Kidney (tissue), 14 donors: ENCODE results near the gene L3MBTL3. TPM values are rescaled to one million over a fixed set of nuclear protein-coding genes. Genes with fewer than 3 reads are reported as not detected.

ENCODE experiments used
- DNase-seq, 5 donors: peaks; one replicate each; pipeline ENCODE4 v3.0.0-alpha.2; 2013 to 2020
- FAIRE-seq: peaks from 2 replicates; lab custom pipeline; 2012; peaks lifted over from hg19 to GRCh38; lab: Jason Lieb, UNC
- H3K27ac ChIP-seq, 2 donors: one replicate each; pipeline ENCODE4 v1.7.0; 2013; ENCODE audit warnings: low read depth in 2 of 2, low read length in 2 of 2, inconsistent platforms in 1 of 2
- H3K27me3 ChIP-seq: one replicate; pipeline ENCODE4 v1.7.1; 2013; ENCODE audit warnings: low read length, inconsistent platforms; ENCODE audit not compliant: control insufficient read depth, insufficient read depth
- H3K36me3 ChIP-seq, 3 donors: one replicate each; pipeline versions ENCODE4 v1.7.0 to v1.7.1; 2013; ENCODE audit warnings: low read length in 3 of 3, control low read depth in 1 of 3, inconsistent platforms in 1 of 3; ENCODE audit not compliant: insufficient read depth in 3 of 3, control insufficient read depth in 2 of 3
- H3K4me1 ChIP-seq, 3 donors: one replicate each; pipeline versions ENCODE4 v1.7.0 to v1.7.1; 2013; ENCODE audit warnings: low read length in 3 of 3, inconsistent platforms in 1 of 3, low read depth in 1 of 3; ENCODE audit not compliant: control insufficient read depth in 2 of 3, insufficient read depth in 2 of 3
- H3K4me3 ChIP-seq, 3 donors: one replicate each; pipeline versions ENCODE4 v1.7.0 to v1.8.1; 2013; ENCODE audit warnings: low read length in 3 of 3, control low read depth in 1 of 3, inconsistent platforms in 1 of 3
- H3K9ac ChIP-seq, 3 donors: one replicate each; pipeline versions ENCODE4 v1.7.0 to v1.7.1; 2013; ENCODE audit warnings: low read length in 3 of 3, control low read depth in 1 of 3, inconsistent platforms in 1 of 3
- H3K9me3 ChIP-seq, 3 donors: one replicate each; pipeline versions ENCODE4 v1.7.0 to v1.7.1; 2013; ENCODE audit warnings: low read length in 3 of 3, control low read depth in 1 of 3, inconsistent platforms in 1 of 3; ENCODE audit not compliant: control insufficient read depth in 2 of 3, insufficient read depth in 1 of 3
- CTCF ChIP-seq: IDR thresholded peaks from 3 replicates; pipeline ENCODE4 v1.5.1; 2012; ENCODE audit warnings: mild to moderate bottlenecking, moderate library complexity, borderline replicate concordance; ENCODE audit not compliant: insufficient read depth; ENCODE audit errors: extremely low read depth
- intact Hi-C: fragments of 100-400 bp; cut with DNase I; formaldehyde crosslinking; loops from one replicate; pipeline ENCODE4 v1.11.1; 2022
- polyA plus RNA-seq: library from polyadenylated mRNA; stranded (reverse); fragments of 350-450 nt; fragmentation: Illumina TruSeq; extraction: RNeasy Lipid Tissue Mini Kit (QIAGEN cat#74804); gene quantifications from one replicate; pipeline ENCODE4 v1.2.3, GENCODE V29; 2014; ENCODE audit warnings: low read depth, low replicate concordance; ENCODE audit not compliant: insufficient read depth
- total RNA-seq: library from RNA; stranded (reverse); fragmentation: NEBNext Ultra II Directional; extraction: Animal tissue kit (Norgen Biotek cat#: 25700); gene quantifications from one replicate; pipeline ENCODE4 v1.2.1, GENCODE V29; 2021
- donor health status: control.
- donor health status: control.
- donor health status: control.
- donor health status: control.
- donor health status: control.
- donor health status: DM: yes; HTN: yes; CAD: no.
- donor health status: Normal renal cell carcinoma (clear cell type).

Gene L3MBTL3
- total and polyA plus RNA-seq, 2 donors from 2014 or later: 4.3 to 13.0 TPM

- Histone ChIP-seq H3K9ac (no peak overlapping the region), H3K4me1 (no peaks in the 10 kb centered on the region), H3K4me3 (no peak overlapping the region), H3K27me3 (no peaks in the 10 kb centered on the region), H3K27ac (no peak overlapping the region), H3K36me3 (no peaks in the 10 kb centered on the region), H3K9me3 (no peaks in the 10 kb centered on the region)
- no peak for TF ChIP-seq CTCF
- FAIRE-seq (no peak), DNase-seq (no peak)
- intact Hi-C loops: no loop called here
These were observed 29.0 kb upstream of the L3MBTL3 start for GRCh38 chr6:129989396-129989795.

DNA sequence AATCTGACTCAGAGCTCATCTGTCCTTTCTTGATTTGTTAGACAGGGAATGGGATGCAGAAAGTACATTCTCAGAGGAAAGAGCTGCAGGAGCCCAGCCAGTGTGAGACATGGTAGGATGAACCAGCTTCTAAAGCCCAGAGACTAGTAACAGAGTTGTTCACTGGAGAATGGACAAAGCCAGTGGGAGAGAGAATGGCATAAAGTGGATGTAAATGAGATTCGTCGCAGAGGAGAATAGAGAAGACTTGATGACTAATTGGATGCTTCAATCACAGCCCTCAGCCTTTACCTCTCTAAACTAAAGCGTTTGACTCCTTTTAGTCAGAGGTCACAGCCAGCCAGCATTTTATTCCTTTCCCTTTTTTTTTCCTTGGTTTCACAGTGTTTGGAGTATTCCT, 25.5 kb upstream of the L3MBTL3 start:
- no peak for FAIRE-seq
- H3K4me1 ChIP-seq: no peaks in the 10 kb centered on the region
- DNase-seq: no peak
- TF ChIP-seq CTCF: no peak
- H3K27ac ChIP-seq: no peak overlapping the region
- no peaks in the 10 kb centered on the region for H3K9me3 ChIP-seq
- intact Hi-C loops: no loop called here
- no peak overlapping the region for H3K9ac ChIP-seq
- no peaks in the 10 kb centered on the region for H3K36me3 ChIP-seq
- H3K4me3 ChIP-seq: no peak overlapping the region
- no peaks in the 10 kb centered on the region for H3K27me3 ChIP-seq

DNA sequence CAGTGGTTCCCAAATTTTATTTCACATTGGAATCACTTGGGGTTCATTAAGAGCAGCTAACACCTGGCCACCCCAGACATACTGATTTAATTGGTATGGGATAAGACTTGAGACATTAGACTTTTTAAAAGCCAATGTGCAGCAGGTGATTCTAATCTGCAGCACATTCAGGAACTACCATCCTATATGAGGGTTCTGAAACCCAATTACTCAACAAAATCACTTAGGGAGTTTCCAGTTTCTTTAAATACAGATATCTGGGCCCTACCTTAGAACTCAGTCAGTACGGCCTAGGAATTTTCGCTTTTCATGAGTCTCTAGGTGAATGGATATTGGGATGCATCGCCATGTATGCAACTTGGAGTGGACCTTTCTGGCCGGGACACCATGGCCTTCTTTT, 24.0 kb upstream of the L3MBTL3 start:
- Histone ChIP-seq H3K4me3 (no peak overlapping the region), H3K4me1 (no peaks in the 10 kb centered on the region), H3K27ac (no peak overlapping the region), H3K9me3 (no peaks in the 10 kb centered on the region), H3K27me3 (no peaks in the 10 kb centered on the region), H3K9ac (no peak overlapping the region), H3K36me3 (no peaks in the 10 kb centered on the region)
- intact Hi-C loops: no loop called here
- TF ChIP-seq CTCF: no peak
- DNase-seq (no peak), FAIRE-seq (no peak)

GRCh38 chr6:129996387-129996786, 22.0 kb upstream of the L3MBTL3 start:
- TF ChIP-seq CTCF: no peak
- Histone ChIP-seq H3K36me3 (no peaks in the 10 kb centered on the region), H3K4me3 (no peak overlapping the region), H3K27ac (no peak overlapping the region), H3K9me3 (no peaks in the 10 kb centered on the region), H3K9ac (no peak overlapping the region), H3K27me3 (no peaks in the 10 kb centered on the region), H3K4me1 (no peaks in the 10 kb centered on the region)
- DNase-seq: no peak
- FAIRE-seq: no peak
- intact Hi-C loops: no loop called here
